NCI-H146 (cell line): ENCODE data around the gene PNISR.

ENCODE experiments used
- DNase-seq: peaks from one replicate; lab custom pipeline; 2025; lab: John Stamatoyannopoulos, UW

PNISR gene

DNA sequence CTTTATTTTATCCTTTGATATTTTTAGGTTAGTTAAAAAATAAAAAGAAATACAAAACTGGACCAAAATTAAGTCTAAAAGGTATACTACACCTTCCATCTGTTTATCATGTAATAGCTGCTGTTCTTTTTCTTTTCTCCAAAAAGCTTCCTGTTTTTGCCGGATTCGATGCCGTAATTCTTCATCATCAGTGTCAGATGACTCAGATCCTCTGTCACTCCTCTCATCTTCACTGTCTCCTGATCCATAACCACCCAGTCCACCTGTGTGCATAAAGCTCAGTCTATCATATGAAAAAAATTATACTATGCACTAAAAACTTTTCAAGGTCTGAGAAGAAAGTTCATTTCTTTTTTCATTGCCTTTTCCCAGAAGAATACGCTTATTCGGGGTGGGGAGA, 22.7 kb downstream of the PNISR start:
- no peak for DNase-seq

DNA sequence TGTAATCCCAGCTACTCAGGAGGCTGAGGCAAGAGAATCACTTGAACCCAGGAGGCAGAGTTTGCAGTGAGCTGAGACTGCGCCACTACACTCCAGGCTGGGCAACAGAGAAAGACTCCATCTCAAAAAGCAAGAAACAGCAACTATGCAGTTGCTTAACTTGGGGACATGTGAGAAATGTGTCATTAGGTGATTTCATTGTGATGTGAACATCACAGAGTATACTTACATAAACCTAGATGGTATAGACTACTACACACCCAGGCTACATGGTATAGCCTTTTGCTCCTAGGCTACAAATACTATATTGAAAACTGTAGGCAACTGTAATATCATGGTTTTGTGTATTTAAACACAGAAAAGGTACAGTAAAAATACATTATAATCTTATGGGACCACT, 27.8 kb downstream of the PNISR start:
- no peak for DNase-seq

DNA sequence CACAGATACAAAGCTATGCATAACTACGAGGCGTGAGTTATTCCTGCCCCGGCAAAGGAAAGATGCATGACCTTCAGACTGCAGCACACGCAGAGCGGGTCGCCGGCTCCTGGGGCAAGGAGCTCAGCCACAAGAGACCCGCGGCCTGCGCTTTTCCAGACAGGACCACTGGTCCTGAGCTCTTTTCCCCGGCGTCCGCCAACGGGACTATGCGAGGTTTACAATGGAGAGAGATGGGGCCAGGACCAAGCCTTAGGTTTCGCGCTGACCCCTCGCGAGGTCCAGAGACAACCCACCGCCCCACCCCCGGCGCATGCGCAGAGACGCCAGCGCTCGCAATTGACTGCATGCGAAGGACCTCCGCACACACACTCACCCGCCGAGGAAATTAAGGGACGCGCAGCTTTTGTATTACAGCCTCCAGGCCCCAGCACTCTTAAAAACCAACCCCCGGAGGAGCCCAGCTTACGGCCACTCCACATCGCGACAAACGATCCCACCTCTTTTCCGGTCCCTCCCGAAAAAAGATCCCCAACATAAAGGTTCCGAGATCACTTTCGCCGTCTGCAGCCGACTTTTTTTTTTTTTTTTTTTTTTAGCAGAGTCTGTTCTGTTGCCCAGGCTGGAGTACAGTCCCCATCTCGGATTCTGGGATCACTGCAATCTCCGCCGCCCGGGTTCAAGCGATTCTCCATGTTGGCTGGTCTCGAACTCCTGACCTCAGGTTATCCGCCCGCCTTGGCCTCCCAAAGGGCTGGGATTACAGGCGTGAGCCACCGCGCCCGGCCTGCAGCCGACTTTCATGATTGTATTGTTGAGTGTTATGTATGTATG, 31.2 kb downstream of the PNISR start, which contains the start of gene COQ3:
COQ3 (minus strand) TSS at position 498 of the 834 bp plus-strand sequence; CDS start at position 482, 16 bp downstream.
- peak; percentile 84 for DNase-seq

DNA sequence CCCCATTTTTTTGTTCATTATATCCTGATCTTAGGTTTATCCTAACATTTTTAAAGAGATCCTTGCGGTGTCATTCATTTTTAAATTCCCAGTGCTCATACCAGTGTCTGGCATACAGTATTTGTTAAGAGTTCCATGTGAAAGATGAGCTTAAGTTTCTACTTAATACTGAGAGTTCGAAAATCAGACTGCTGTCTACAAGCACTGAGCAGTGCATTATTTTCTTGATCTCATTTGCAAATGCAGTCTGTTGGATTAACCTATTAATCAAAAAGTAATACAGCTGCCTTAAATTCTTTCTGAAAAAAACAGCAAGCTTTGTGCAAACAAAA, 31.8 kb downstream of the PNISR start:
- no peak for DNase-seq

DNA sequence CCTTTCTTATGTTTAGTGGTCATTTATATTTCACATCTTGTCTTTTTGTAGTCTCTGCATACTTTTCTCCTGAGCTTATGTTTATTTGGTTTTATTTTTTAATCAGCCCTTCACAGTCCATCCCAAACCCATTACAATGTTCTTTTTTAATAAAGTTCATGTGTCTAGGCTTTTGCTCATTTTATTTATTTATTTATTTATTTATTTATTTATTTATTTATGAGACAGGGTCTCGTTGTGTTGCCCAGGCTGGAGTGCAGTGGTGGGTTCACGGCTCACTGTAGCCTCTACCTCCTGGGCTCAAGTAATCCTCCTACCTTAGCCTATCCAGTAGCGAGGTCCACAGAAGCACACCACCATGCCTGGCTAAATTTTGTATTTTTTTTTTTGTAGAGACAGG, 34.2 kb downstream of the PNISR start:
- DNase-seq: no peak

DNA sequence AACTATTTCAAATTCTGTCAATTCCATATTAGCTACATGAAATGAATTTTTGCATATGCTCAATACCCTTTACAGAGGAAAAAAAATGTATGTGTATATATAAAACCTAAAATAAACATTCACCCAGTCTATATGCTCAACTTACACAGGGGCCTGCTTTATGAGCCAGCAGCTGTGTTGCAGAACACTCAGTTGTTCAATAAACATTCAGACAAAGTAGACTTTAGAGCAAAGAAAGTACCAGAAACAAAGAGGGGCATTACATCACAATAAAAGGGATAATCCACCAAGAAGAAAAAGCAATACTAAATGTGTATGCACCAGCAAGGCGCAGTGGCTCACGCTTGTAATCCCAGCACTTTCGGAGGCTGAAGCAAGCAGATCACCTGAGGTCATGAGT, 40.6 kb downstream of the PNISR start:
- DNase-seq: no peak

DNA sequence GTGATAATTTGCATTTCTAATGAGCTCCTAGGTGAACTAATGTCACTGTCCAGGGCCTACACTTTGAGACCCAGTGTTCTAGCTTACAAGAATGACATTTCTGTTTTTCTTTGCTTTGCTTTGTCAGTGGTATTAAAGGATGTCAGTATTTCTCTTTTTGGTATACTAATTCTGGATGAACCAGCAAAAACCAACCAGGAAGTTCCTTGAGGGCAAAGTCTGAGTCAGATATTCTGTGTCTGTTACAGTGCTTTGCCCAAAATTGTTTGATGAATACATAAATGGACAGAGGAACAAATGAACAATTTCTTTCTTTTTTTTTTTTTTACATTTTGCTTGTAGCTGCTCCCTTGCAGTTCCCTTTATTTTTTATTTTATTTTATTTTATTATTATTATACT, 46.5 kb downstream of the PNISR start:
- DNase-seq: no peak

DNA sequence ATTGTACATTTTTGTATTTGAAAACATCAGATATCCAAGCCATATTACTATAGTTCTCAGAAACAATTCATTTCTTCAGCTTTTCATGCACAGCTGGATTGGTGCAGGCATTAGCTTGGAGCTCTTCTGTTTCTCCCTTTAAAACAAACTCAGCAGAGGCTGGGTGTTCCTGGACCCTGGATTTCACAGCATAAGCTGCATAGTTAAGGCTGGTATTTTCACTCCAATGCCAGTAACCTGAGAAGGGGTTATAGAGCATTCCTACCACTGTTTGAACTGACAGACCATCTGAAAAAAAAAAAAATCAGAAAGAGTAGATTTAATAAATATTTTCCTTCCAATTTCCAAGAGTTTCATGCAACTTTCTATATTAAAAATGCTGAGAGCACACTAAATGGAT, 55.6 kb downstream of the PNISR start:
- DNase-seq: no peak

DNA sequence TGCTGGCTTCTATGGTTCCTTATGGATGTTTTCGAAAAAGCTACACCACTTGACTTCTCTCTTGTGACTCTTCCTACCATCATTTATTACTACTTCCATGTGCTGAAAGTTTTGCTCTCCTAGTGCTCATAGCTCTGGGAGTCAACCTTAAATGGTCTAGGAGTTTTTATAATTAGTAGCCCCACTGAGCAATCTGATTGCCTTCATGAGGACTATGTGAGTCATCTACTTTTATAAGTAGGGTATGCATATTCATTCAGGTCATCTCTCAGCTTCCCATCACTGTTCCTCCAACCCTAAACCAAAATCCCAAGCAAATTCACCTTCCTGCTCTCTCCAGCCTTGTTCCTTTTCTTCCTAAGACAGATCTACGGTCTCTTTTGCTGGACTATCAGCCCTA, 58.3 kb downstream of the PNISR start:
- no peak for DNase-seq

DNA sequence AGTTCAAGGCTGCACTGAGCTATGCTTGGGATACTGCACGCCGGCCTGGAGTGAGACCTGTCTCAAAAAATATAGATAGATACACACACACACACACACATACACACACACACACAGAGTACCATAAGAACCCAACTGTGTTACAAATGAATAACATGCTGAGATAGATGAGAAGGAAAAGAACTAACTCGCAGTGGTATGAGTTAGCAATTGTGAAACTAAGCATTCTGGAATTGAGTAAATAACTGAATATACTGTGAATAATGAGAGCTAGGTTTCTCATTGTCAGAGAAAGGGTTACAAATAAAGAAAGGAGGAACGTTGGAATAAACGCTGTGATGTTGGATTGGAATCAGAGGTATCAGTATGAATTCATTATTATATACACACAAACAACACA, 61.1 kb downstream of the PNISR start:
- DNase-seq: no peak

DNA sequence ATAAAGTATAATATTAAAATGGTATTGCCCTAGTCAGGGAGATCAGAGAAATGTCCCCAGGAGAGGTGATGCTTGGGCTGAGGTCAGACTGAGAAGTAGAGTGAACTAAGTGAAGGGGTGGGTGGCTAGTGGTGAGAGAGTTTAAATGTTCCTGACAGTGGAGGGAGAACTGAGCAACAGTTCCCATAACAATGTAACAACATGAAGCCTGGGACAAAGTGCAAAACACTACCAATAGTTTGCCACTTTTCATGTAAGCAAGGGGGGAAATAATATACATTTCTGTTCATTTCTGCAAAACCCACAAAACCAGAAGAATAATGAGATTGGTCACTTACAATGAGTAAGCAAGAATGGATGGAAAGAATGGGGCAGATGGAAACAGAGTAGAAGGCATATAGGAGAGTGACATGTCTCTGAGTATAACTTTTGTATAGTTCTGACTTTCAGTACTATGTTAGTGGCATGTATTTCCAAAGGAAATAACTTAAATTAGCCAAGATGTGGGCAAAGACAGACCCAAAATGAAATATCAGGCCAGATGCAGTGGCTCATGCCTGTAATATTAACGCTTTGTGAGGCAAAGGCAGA, 62.3 kb downstream of the PNISR start:
- no peak for DNase-seq

DNA sequence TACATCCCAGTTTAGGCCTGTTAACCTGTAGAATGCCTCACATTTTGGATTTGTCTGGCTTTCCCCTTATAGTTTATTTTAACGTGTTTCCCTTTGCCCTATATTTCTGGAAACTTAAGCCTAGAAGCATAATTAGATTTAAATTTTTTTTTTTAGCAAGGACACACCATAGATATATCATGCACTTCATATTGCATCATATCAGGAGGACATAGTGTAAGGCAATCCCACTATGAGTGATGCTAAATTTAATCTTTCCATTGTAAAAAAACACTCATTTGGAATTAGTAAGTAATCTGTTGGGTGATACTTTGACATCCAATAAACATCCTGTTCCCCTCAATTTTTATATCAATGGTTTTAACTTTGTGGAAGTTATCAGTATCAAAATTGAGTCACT, 65.3 kb downstream of the PNISR start:
- no peak for DNase-seq

DNA sequence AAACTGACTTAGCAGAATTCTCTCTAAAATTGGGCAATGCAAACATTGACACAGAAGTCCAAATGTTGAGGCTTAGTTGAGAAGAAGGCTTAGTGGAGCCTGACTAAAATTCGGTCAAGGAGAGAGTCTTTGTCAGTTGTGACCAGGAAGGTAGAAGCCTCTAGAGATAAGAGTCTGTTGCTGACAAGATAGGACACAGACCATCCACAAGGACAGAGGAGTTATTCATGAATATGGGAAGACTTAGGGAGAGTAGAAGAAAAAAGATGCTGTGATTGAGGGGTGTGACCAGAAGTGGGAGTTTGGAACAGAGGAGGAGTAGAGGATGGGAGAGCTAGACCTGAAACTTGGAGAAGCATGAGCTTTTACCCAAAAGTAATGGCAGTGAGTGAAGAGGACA, 68.5 kb downstream of the PNISR start:
- no peak for DNase-seq

DNA sequence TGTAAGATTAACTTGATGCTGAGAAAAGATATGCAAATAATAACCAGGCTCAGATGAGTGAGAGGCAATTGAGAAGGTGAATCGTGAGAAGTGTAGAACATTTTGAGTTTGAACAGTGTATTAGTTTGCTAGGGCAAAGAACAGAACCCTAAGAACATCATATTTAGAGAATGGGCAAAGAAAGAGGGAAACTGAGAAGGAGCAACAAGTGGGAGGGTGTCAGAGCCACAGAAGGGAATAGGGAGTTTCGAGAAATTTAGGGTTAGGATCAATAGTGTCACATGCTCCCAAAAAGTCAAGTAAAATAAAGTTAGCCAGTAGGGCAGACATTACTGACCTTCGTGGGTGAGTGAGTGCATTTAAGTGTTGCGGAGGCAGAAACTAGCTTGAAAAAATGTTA, 70.1 kb downstream of the PNISR start:
- no peak for DNase-seq

DNA sequence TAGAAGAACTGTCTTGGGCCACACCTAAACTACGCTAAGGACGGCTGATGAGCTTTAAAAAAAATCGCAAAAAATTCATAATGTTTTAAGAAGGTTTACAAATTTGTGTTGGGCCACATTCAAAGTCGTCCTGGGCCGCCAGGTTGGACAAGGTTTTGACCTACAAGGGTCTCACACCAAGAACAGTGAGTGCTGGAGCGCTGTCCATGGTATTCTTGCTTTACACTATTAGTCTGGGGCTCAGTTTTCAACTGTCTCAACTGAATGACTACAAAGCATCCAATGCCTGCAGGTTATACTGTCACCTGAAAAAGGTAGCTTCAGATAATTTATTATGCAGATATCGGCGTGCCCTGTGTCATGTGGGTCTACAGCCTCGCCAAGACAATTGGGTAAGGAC, 72.0 kb downstream of the PNISR start:
- DNase-seq: no peak

DNA sequence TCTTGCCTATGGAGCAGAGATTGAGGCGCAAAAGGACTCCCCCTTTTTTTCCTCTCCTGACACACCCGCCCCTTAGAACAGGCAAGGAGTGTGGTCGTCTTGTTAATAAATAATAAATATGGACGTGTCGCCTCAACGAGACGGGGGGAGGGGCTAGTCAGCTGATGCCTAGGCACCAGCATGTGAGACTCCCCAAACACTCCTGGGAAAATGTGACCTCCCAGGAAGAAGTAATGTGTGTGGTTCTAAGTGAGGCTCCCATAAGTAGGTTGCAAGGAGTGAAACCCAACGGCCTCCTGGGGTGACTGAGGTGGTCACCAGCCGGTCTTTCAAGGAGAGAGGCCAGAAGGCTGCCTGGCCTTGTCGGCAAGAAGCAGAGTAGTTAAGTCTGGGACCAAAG, 74.5 kb downstream of the PNISR start:
- DNase-seq: peak; percentile 40

DNA sequence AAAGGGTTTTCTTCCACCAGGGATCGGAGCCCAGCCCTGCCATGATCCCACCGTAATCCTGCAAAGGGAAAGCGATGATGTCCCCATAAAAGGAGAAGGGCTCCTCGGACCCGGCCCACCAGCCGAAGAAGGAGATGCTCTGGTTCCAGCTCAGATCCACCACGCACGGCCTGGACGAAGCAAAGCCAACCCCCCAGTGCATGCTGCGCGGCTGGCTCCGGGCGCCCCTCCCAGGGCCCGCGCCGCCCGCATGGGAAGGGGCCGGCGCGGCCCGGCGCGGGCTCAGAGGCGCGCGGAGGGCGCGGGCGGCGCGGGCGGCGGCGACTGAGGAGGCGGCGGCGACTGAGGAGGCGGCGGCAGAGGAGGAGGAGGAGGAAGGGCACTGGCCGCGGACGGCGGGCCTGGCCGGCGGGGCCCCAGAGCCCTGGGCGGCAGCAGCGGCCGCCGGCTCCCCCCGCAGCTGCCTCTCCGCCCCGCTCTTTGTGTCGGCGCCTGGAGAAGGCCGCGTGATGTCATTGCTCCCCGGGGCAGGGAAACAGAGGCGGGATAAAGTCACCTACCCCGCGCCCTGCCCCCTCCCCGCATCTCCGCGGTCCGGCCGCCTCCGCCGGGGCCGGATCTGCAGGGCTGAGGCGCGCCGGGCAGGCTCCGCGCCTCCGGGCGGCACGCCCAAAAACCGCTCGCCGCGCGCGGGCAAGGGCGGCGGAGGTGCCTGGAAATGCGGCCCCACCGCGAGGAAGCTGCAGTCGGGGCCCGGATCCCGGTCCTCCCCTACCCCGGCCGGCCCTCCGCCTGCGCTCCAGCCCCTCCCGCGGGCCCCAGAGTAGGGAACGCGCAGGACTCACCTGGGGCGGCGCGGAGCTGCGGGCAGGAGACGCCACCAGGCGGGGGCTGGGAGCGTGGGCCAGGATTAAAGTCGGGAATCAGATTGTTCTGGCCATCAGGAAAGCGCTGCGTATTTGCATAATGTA, 75.7 kb downstream of the PNISR start, which contains the start of gene FAXC:
FAXC (minus strand) TSS at position 504 of the 971 bp plus-strand sequence; CDS start at position 202, 302 bp downstream.
- peak; percentile 87 for DNase-seq

DNA sequence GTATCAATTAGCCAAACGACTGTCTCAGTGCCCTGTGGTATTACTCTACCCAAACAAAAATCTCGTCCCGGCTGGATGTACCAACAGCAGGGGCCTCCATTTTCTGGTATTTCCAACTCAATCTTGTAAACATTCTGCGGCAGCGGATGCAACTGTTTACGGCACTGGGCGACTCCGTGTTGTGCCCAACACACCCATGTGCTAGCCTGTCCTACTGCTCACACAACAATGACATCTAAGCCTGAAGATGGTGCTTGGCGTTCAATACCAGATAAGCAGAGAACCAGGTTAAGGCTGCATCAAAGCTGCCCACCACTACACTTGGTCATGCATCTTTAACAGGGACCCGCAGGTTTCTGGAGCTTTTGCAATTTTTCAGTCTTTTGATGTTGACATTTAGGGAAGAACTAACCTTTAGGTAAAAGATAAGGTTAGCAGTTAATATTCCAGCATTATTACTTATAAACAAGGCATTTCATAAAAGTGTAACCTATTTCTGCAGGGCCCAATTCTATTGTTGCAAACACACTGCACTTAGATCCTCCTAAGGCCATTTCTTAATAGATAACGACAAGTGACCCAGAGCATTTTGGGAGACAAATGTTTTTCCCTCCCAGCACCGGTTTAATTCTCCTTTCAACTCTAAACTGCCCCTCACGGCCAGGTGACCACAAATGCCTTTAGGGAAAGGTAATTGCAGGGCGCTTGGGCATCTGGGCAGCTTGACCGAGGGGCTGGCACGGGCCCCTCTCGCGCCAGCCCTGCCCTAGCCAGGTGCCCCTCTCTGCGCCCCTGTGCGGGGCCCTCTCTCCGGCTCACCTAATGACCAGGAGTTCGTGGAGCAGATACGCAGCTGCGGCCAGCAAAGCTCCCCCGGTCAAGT, 76.6 kb downstream of the PNISR start:
- DNase-seq: peak; percentile 63
